ENCODE results near the gene POLG2. TPM values are rescaled to one million over a fixed set of nuclear protein-coding genes. Genes with fewer than 3 reads are reported as not detected.

POLG2 gene
- total RNA-seq = 10.4 and 11.1 TPM in 2 replicates

DNA sequence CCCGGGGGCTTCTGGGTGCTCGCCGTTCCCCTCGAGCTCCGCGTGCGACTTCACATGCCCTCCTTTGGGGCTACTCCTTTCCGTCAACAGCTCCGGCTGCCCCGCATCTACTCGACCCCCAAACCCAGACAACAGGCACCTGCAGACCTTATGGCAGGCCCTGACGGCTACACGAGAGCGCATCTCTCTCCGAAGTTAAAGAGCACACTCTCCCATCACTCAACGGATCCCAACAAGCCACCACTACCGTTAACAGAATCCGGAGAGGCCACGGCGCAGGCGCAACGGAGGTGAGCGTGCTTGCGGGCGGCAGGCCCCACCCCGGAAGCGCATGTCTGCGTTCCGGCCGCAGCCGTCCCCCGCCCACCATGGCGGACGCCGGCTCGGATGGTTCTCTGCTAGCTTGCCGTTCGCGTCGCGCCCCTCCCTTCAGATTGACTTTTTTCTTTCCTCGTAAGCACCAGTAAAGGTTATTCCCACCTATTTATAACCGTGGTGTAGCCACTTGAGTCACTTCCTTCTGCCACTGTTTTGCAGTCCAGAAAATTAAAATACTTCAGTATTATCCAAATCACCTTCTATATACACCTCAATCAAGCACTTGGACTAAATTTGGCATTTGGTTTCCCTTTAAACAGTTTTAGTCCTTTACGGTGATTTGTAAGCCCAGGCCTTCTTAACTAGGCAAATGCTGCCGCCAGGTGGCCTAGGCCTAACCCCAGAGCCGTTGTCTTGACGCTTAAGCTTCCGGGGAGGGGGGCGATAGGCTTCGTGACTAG, at the start of gene POLG2:
TSS of gene POLG2 (minus strand) at position 269 of the 779 bp plus-strand sequence. CDS start at position 183, 86 bp downstream.

DNA sequence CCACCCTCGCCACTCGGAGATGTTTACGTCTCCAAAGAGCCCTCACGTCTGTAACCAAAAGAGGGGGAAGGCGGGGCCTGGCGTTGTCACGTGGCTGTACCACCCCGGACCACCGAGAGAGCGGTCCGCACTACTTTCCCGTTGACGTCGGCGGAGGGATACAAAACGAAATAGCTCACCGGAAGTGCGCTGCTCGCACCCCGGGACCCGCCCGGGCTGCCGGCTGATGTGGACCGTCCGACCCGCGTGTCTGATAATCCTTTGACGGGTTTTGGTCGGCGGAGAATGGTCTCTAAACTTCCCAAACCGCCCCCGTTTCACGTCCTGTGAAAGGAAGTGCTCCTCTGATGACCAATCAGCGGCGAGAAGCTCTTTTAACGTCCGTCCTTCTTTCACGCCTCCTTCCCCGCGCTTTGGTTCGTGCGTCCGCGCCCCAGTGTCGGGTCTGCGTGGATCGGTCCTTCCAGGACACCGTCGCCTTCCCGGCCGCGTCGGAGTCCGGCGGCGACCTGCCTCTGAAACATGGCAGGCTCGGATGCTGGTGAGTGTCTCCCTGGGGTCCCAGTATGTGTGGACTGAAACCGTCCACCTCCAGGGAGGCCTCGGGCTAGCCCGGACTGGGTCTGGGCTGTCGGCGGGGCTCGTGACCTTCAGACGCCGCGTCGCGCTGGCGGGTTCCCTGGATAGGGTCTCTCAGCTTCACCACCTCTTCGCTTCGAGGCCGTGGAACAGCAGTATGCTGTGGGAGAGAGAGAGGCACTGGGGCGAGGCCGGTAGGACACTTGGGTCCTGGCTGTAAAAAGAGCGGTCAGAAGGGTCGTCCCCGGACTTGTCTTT, 9.9 kb upstream of the POLG2 start, which contains the start of gene CEP95:
TSS of gene CEP95 (plus strand) at position 402 of the 837 bp plus-strand sequence. CDS start at position 523, 121 bp downstream.

GRCh38 chr17:64506201-64506575, 9.3 kb upstream of the POLG2 start, which contains the start of gene DDX5:
Gene DDX5, minus strand, starts transcription at chr17:64506289. Its CDS starts 170 bp downstream, at chr17:64506119.

DNA sequence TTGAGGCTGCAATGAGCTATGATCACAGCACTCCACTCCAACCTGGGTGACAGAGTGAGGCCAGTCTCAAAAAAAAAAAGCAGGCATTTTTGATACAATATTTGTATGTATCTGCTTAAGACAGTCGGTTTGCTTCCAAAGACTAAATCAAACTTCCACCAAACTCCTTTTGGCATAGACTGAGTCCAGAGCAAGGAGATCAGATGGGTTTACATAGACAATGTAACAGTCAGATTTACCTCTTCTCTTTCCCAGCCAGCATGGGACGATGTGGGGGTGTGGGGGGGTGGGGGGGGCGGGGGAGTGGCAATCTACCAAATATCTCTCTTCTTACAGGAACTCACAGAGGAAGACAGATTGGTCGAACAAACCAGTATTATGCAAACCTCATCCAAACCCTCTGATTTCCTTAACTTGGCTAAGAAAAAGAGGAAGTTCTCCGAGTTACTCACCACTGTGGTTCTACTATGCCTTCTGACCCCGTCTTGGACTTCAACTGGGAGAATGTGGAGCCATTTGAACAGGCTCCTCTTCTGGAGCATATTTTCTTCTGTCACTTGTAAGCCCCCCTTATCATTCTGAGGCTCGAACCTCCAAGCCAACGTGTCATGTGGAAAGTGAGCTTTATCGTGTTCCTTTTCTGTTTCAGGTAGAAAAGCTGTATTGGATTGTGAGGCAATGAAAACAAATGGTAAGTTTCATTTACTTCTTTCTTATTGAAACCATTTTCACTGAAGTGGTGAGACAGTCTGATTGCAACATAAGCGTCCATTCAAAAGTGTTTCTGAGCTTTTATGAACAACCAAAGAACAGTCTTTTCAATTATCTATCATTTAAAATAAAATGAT, 48.0 kb downstream of the POLG2 start, which contains the start of gene MILR1:
TSS of gene MILR1 (plus strand) at position 451 of the 848 bp plus-strand sequence. CDS start at position 505, 54 bp downstream.

Other genes starting within 250 kb of the POLG2 start
- 29.9 and 30.5 TPM in 2 replicates for gene TEX2, start 233.8 kb downstream of the POLG2 start, total RNA-seq
- 1.7 and 2.0 TPM in 2 replicates for gene PECAM1, start 106.2 kb downstream of the POLG2 start, total RNA-seq
- gene MILR1, start 47.9 kb downstream of the POLG2 start, total RNA-seq = 6.5 and 7.0 TPM in 2 replicates
- gene DDX5, start 9.2 kb upstream of the POLG2 start, total RNA-seq = 268 and 384 TPM in 2 replicates
- gene CEP95, start 9.9 kb upstream of the POLG2 start, total RNA-seq = 15.5 and 34.7 TPM in 2 replicates
- gene SMURF2, start 165.3 kb upstream of the POLG2 start, total RNA-seq = 168 and 343 TPM in 2 replicates

Measured in regular cardiac myocyte (primary cell).